ENCODE measurements around the gene VTI1A.

- no peak for TF ChIP-seq RCOR1 (IDR thresholded peaks at IDR 0.05; ENCODE audit: low read depth, low read length)
- no peak for TF ChIP-seq REST (IDR thresholded peaks at IDR 0.05)
- TF ChIP-seq CTCF (IDR thresholded peaks at IDR 0.05), result no peak
- no peak for TF ChIP-seq EP300 (IDR thresholded peaks at IDR 0.05)
- no peak for TF ChIP-seq JUNB (IDR thresholded peaks at IDR 0.05)
Observed at GRCh38 chr10:112761256-112761655, 314.2 kb downstream of the VTI1A start.

Measured in A549 (cell line).